Fibroblast of pulmonary artery (primary cell): Measurements from ENCODE around the gene STIP1.

ENCODE experiments used
- DNase-seq: peaks from one replicate; pipeline ENCODE4 v3.0.0-alpha.2; 2010; ENCODE audit warnings: low read depth
- H3K4me3 ChIP-seq: replicated peaks from 2 replicates; pipeline ENCODE4 v1.5.1; 2011; ENCODE audit warnings: low read depth, mild to moderate bottlenecking, control low read depth, low read length, moderate library complexity
- CTCF ChIP-seq: IDR thresholded peaks from 2 replicates; pipeline ENCODE4 v1.5.1; 2011; ENCODE audit warnings: mild to moderate bottlenecking, control low read depth, low read length, inconsistent platforms; ENCODE audit errors: missing control alignments

Gene STIP1

GRCh38 chr11:64224151-64224890 is 38.4 kb downstream of the STIP1 start:
- DNase-seq = no peak

GRCh38 chr11:64224891-64225607 is 39.1 kb downstream of the STIP1 start:
- TF ChIP-seq CTCF = no peak
- DNase-seq = no peak
- peak overlapping the region; percentile 79 for H3K4me3 ChIP-seq

More at GRCh38 chr11:64224151-64224890, 38.4 kb downstream of the STIP1 start:
- no peak overlapping the region for H3K4me3 ChIP-seq
- TF ChIP-seq CTCF = no peak

GRCh38 chr11:64225608-64226506 is 39.9 kb downstream of the STIP1 start, which contains the start of the genes NUDT22 and TRPT1:
TSS of gene NUDT22 (plus strand) at chr11:64226274. CDS start at chr11:64226653, 379 bp downstream.
TSS of gene TRPT1 (minus strand) at chr11:64226186. CDS start at chr11:64225860, 326 bp downstream.
- peak; percentile 22 for TF ChIP-seq CTCF
- DNase-seq = peak; percentile 69

GRCh38 chr11:64226507-64227051 is 40.6 kb downstream of the STIP1 start:
- no peak for TF ChIP-seq CTCF
- peak overlapping the region; percentile 79 for H3K4me3 ChIP-seq
- no peak for DNase-seq

More at GRCh38 chr11:64225608-64226506, 39.9 kb downstream of the STIP1 start, which contains the start of the genes NUDT22 and TRPT1:
- peak within 1 kb of the TSS; percentile 79 for H3K4me3 ChIP-seq

- DNase-seq = no peak
- H3K4me3 ChIP-seq = peak overlapping the region; percentile 79
- TF ChIP-seq CTCF = no peak
Measured at GRCh38 chr11:64227405-64227956, 41.5 kb downstream of the STIP1 start.
